Measurements from ENCODE around the gene DZIP1L. TPM values are rescaled to one million over a fixed set of nuclear protein-coding genes. Genes with fewer than 3 reads are reported as not detected.

DZIP1L gene
- total RNA-seq, 1 donor = 52.7 TPM

DNA sequence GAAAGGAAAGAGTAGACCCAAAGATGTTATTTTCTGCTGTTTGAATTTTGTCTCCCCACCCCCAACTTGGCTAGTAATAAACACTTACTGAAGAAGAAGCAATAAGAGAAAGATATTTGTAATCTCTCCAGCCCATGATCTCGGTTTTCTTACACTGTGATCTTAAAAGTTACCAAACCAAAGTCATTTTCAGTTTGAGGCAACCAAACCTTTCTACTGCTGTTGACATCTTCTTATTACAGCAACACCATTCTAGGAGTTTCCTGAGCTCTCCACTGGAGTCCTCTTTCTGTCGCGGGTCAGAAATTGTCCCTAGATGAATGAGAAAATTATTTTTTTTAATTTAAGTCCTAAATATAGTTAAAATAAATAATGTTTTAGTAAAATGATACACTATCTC, 83.9 kb downstream of the DZIP1L start:
- TF ChIP-seq, protein P1, sequence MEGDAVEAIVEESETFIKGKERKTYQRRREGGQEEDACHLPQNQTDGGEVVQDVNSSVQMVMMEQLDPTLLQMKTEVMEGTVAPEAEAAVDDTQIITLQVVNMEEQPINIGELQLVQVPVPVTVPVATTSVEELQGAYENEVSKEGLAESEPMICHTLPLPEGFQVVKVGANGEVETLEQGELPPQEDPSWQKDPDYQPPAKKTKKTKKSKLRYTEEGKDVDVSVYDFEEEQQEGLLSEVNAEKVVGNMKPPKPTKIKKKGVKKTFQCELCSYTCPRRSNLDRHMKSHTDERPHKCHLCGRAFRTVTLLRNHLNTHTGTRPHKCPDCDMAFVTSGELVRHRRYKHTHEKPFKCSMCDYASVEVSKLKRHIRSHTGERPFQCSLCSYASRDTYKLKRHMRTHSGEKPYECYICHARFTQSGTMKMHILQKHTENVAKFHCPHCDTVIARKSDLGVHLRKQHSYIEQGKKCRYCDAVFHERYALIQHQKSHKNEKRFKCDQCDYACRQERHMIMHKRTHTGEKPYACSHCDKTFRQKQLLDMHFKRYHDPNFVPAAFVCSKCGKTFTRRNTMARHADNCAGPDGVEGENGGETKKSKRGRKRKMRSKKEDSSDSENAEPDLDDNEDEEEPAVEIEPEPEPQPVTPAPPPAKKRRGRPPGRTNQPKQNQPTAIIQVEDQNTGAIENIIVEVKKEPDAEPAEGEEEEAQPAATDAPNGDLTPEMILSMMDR (IDR thresholded peaks at IDR 0.05; ENCODE audit: insufficient read depth, low read depth, low read length) = no peak
- DNase-seq (ENCODE audit: low read depth) = no peak
- H3K4me3 ChIP-seq (ENCODE audit: low read depth, low read length) = no peak overlapping the region

DNA sequence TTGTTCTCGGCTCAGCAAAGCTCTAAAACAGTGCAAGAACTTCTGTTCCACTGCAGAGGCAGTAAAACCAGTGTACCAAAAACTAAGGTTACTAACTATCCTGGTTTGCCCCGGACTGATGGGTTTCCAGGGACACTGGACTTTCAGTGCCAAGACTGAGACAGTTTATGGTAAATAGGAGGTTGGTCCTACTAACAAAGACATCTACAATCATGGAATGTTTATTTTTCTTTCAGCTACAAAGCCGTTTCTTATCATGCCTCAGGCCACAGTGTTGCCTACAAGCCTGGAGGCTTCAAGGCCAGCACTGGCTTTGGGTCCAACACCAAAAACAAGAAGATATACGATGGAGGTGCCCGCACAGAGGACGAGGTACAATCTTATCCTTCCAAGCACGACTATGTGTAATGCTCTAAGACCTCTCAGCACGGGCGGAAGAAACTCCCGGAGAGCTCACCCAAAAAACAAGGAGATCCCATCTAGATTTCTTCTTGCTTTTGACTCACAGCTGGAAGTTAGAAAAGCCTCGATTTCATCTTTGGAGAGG, 84.6 kb downstream of the DZIP1L start:
- DNase-seq (ENCODE audit: low read depth) = no peak
- TF ChIP-seq, protein P1 (IDR thresholded peaks at IDR 0.05; ENCODE audit: insufficient read depth, low read depth, low read length) = no peak
- no peak overlapping the region for H3K4me3 ChIP-seq (ENCODE audit: low read depth, low read length)

DNA sequence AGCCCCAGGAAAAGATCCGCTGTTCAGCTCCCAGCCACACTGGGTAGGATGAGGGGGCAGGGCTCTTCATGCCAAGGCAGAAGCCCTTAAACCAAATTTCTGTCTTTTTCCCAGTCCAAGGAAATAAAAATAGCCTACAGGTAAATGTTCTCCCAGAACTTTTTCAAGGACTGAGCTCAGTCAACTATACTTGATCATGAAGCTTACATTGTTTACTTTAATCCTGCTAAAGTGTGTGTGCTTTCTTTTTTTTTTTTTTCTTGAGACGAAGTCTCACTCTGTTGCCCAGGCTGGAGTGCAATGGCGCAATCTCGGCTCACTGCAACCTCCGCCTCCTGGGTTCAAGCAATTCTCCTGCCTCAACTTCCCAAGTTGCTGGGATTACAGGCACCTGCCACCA, 87.6 kb downstream of the DZIP1L start:
- H3K4me3 ChIP-seq (ENCODE audit: low read depth, low read length) = no peak overlapping the region
- DNase-seq (ENCODE audit: low read depth) = no peak
- TF ChIP-seq, protein P1 (IDR thresholded peaks at IDR 0.05; ENCODE audit: insufficient read depth, low read depth, low read length) = no peak

DNA sequence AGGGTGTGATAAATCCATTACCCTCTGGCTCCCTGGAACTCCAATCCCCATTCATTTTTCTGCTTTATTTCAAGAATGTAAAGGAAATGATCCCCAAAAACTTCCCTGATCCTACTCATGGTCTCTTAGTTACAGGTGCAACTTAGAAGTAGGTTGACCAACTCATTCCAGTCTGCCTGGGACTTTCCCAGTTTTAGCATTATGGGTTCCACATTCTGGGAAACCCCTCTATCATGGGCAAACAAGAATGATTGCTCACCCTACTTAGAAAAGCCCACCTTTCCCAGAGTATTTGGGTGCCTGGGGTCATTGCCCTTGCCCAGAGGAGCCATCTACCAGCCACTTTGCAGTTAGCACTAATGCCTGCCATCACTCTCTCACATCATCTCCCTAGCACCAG, 89.9 kb downstream of the DZIP1L start:
- no peak overlapping the region for H3K4me3 ChIP-seq (ENCODE audit: low read depth, low read length)
- TF ChIP-seq, protein P1 (IDR thresholded peaks at IDR 0.05; ENCODE audit: insufficient read depth, low read depth, low read length) = no peak

DNA sequence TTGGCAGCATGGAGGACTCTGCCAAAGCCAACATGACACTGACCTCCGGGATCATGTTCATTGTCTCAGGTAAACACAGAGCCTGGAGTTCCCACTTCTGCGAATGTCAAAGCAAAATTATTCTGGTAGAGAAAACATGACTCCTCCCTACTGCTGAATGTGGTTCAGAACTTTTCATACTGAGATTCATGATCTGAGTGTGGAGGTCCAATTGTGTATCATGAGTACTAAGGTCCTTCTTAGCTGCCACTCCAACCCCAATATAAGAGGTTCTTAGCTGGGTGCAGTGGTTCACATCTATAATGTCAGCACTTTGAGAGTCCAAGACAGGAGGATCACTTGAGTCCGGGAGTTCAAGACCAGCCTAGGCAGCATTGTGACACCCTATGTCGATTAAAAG, 91.7 kb downstream of the DZIP1L start:
- TF ChIP-seq, protein P1 (IDR thresholded peaks at IDR 0.05; ENCODE audit: insufficient read depth, low read depth, low read length) = no peak
- H3K4me3 ChIP-seq (ENCODE audit: low read depth, low read length) = no peak overlapping the region
- DNase-seq (ENCODE audit: low read depth) = no peak

More for the DNA sequence above, 89.9 kb downstream of the DZIP1L start:
- DNase-seq (ENCODE audit: low read depth) = no peak

DNA sequence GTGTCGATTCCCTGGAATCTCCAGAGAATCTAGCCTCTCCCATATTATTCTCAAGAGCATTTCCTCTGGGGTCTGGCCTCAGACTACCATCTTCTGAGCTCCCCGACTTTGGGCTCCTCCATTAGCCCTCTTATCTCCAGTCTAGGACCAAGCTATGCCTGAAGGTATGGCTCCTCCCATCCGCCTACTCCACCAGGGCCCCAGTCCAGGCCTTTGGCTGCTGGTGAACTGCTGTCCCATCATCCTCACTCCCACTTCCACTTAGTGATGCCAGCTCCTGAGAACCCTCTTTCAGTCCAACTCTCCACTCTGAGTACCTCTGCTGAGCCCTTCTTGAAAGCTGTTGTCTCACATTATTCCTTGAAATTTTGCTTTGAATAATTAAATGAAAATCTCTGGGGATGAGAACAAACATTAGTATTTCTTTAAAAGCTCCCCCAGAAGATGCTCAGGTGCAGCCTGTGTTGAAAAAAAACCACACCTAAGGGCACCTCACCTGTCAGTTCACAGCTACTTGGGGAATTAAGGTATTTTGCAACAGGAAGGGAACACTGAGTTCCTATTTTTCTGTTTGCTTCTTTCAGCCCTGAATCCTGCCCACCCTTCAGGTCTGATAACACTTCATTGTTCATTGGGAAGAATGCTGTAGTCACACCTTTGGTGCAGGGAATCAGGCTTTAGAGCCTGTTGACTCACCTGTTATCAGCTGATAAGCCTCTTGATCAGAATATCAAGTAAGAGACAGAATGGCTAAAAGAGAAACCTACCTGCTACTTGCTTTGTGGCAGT, 95.9 kb downstream of the DZIP1L start:
- no peak overlapping the region for H3K4me3 ChIP-seq (ENCODE audit: low read depth, low read length)
- no peak for DNase-seq (ENCODE audit: low read depth)
- TF ChIP-seq, protein P1 (IDR thresholded peaks at IDR 0.05; ENCODE audit: insufficient read depth, low read depth, low read length) = no peak

Measured in fibroblast of villous mesenchyme (primary cell).